HepG2 (cell line): ENCODE measurements around the gene EGR1. TPM values are rescaled to one million over a fixed set of nuclear protein-coding genes. Genes with fewer than 3 reads are reported as not detected.

ENCODE experiments used
- ASH2L ChIP-seq: fragments of 300-600, 200-600 bp; sonication (generic); IDR thresholded peaks from 2 replicates; pipeline ENCODE4 v1.7.0; 2017; ENCODE audit warnings: low read depth, mild to moderate bottlenecking, moderate library complexity, mixed read lengths, low read length; ENCODE audit not compliant: insufficient read length
- BHLHE40 ChIP-seq: IDR thresholded peaks from 2 replicates; pipeline ENCODE4 v1.6.1; 2011; ENCODE audit warnings: low read length, improper control_type of control experiment
- CCDC6 ChIP-seq: sonication (generic); formaldehyde crosslinking; IDR thresholded peaks from 2 replicates; pipeline ENCODE4 v1.8.1; 2022; ENCODE audit warnings: mild to moderate bottlenecking, missing genetic modification reagents, moderate library complexity
- FOXP4 ChIP-seq: sonication (generic); formaldehyde crosslinking; IDR thresholded peaks from 2 replicates; pipeline ENCODE4 v1.4.0; 2020; ENCODE audit warnings: missing genetic modification reagents
- KDM3A ChIP-seq: IDR thresholded peaks from 2 replicates; pipeline ENCODE4 v1.6.1; 2018; ENCODE audit warnings: low read depth, missing compliant biosample characterization
- RFXAP ChIP-seq: sonication (generic); formaldehyde crosslinking; IDR thresholded peaks from 2 replicates; pipeline ENCODE4 v1.4.0; 2020; ENCODE audit warnings: missing genetic modification reagents, borderline replicate concordance
- RORA ChIP-seq: sonication (generic); formaldehyde crosslinking; IDR thresholded peaks from 2 replicates; pipeline ENCODE4 v1.5.0; 2020; ENCODE audit warnings: mild to moderate bottlenecking, missing genetic modification reagents, moderate library complexity
- TARDBP ChIP-seq: sonication (generic); formaldehyde crosslinking; IDR thresholded peaks from 2 replicates; pipeline ENCODE4 v1.8.0; 2022; ENCODE audit warnings: mild to moderate bottlenecking, missing genetic modification reagents
- TGIF2 ChIP-seq: IDR thresholded peaks from 2 replicates; pipeline ENCODE4 v1.6.1; 2016; ENCODE audit warnings: control low read depth, missing compliant biosample characterization
- THRA ChIP-seq: sonication (generic); formaldehyde crosslinking; IDR thresholded peaks from 2 replicates; pipeline ENCODE4 v1.4.0; 2020; ENCODE audit warnings: missing genetic modification reagents, borderline replicate concordance
- TSC22D2 ChIP-seq: sonication (generic); formaldehyde crosslinking; IDR thresholded peaks from 2 replicates; pipeline ENCODE4 v1.5.1; 2020; ENCODE audit warnings: missing genetic modification reagents, mild to moderate bottlenecking, borderline replicate concordance
- ZBTB2 ChIP-seq: sonication (generic); formaldehyde crosslinking; IDR thresholded peaks from 2 replicates; pipeline ENCODE4 v1.8.0; 2022; ENCODE audit warnings: low read depth, missing genetic modification reagents
- ZBTB26 ChIP-seq: IDR thresholded peaks from 2 replicates; pipeline ENCODE4 v1.6.1; 2016; ENCODE audit warnings: missing compliant biosample characterization, missing genetic modification reagents, borderline replicate concordance
- ZFP82 ChIP-seq: sonication (generic); formaldehyde crosslinking; IDR thresholded peaks from 2 replicates; pipeline ENCODE4 v1.5.1; 2020; ENCODE audit warnings: mild to moderate bottlenecking, missing genetic modification reagents, borderline replicate concordance
- ZKSCAN5 ChIP-seq: sonication (generic); formaldehyde crosslinking; IDR thresholded peaks from 2 replicates; pipeline ENCODE4 v1.5.1; 2020; ENCODE audit warnings: mild to moderate bottlenecking, missing genetic modification reagents
- ZNF260 ChIP-seq: sonication (generic); formaldehyde crosslinking; IDR thresholded peaks from 2 replicates; pipeline ENCODE4 v1.4.0; 2020; ENCODE audit warnings: missing genetic modification reagents, low read depth, mild to moderate bottlenecking, borderline replicate concordance
- ZNF350 ChIP-seq: sonication (generic); formaldehyde crosslinking; IDR thresholded peaks from 2 replicates; pipeline ENCODE4 v1.4.0; 2020; ENCODE audit warnings: mild to moderate bottlenecking, low read depth, missing genetic modification reagents, borderline replicate concordance
- ZNF441 ChIP-seq: sonication (generic); formaldehyde crosslinking; IDR thresholded peaks from 2 replicates; pipeline ENCODE4 v1.7.0; 2021; ENCODE audit warnings: missing genetic modification reagents, borderline replicate concordance
- ZNF484 ChIP-seq: sonication (generic); formaldehyde crosslinking; IDR thresholded peaks from 2 replicates; pipeline ENCODE4 v1.5.1; 2020; ENCODE audit warnings: mild to moderate bottlenecking, low read depth, missing genetic modification reagents, borderline replicate concordance
- ZNF546 ChIP-seq: sonication (generic); formaldehyde crosslinking; conservative IDR thresholded peaks from 2 replicates; pipeline ENCODE4 v1.8.1; 2023; ENCODE audit warnings: mild to moderate bottlenecking, missing genetic modification reagents
- ZNF850 ChIP-seq: sonication (generic); formaldehyde crosslinking; conservative IDR thresholded peaks from 2 replicates; pipeline ENCODE4 v1.9.0; 2021; ENCODE audit warnings: mild to moderate bottlenecking, missing genetic modification reagents
- ZSCAN30 ChIP-seq: sonication (generic); formaldehyde crosslinking; IDR thresholded peaks from 2 replicates; pipeline ENCODE4 v1.5.0; 2020; ENCODE audit warnings: mild to moderate bottlenecking, missing genetic modification reagents
- polyA plus RNA-seq, 8 experiments: library from polyadenylated mRNA; depleted of rRNA in 3 of 8; stranded (reverse) in 7 of 8; unstranded in 1 of 8; fragments of >200 nt; fragmentation: Illumina TruSeq in 4 of 8; extraction: Trizol in 4 of 8; gene quantifications; 2 replicates each; pipeline versions ENCODE4 v1.2.1 to v1.2.3, GENCODE V29; 2011 to 2016; ENCODE audit warnings: low read depth in 4 of 8, missing spikeins in 1 of 8, mixed read lengths in 1 of 8; ENCODE audit not compliant: insufficient read depth in 1 of 8
- total RNA-seq, 5 experiments: library from RNA; depleted of rRNA; stranded (reverse); fragments of >200 nt; fragmentation: Illumina TruSeq; extraction: Trizol; gene quantifications; 2 replicates each; pipeline ENCODE4 v1.2.3, GENCODE V29; 2016; ENCODE audit warnings: low read depth in 1 of 5

Gene EGR1
- total and polyA plus RNA-seq, 2 of the 13 experiments (the other 11 are each of a cell fraction or from before 2014, with no cell fraction given) = 4.1 to 4.5 TPM

GRCh38 chr5:138465261-138466124, at the start of gene EGR1 (continued):
- peak; percentile 57 for TF ChIP-seq ZBTB26 (CRISPR knock-in tag)
- TF ChIP-seq RORA (CRISPR knock-in tag) = no peak
- no peak for TF ChIP-seq KDM3A (CRISPR knock-in tag)
- no peak for TF ChIP-seq TARDBP (CRISPR knock-in tag)
- TF ChIP-seq THRA (CRISPR knock-in tag) = 0 out of 2 replicates have a peak, but pooled peaks have one; percentile 18
- peak; percentile 69; the same call in 1 of the 2 replicates for TF ChIP-seq ZNF546 (CRISPR knock-in tag)
- TF ChIP-seq TGIF2 = 0 out of 2 replicates have a peak, but pooled peaks have one; percentile 6
- peak; percentile 18; the same call in 1 of the 2 replicates for TF ChIP-seq ZNF350
- peak; percentile 51 for TF ChIP-seq BHLHE40
- peak; percentile 12; the same call in 1 of the 2 replicates for TF ChIP-seq RFXAP
- no peak for TF ChIP-seq ZBTB2 (CRISPR knock-in tag)
- TF ChIP-seq CCDC6 = no peak
- peak; percentile 72; the same call in 1 of the 2 replicates for TF ChIP-seq ZFP82
- no peak for TF ChIP-seq ZKSCAN5 (CRISPR knock-in tag)
- no peak for TF ChIP-seq ZSCAN30
- peak; percentile 52; the same call in 1 of the 2 replicates for TF ChIP-seq ZNF441 (CRISPR knock-in tag)
- no peak for TF ChIP-seq ZNF260
- TF ChIP-seq ZNF850 (CRISPR knock-in tag) = 0 out of 2 replicates have a peak, but pooled peaks have one; percentile 23
- TF ChIP-seq FOXP4 (CRISPR knock-in tag) = no peak
- no peak for TF ChIP-seq ASH2L
- no peak for TF ChIP-seq ZNF484 (CRISPR knock-in tag)
- no peak for TF ChIP-seq TSC22D2
